ENCODE results near the gene MYO1D.
"Not testable (repeated sequence)": the region's sequence is repeated elsewhere in the genome, so short reads cannot be mapped to it uniquely, and the experiment has no call there.

MYO1D gene

DNA sequence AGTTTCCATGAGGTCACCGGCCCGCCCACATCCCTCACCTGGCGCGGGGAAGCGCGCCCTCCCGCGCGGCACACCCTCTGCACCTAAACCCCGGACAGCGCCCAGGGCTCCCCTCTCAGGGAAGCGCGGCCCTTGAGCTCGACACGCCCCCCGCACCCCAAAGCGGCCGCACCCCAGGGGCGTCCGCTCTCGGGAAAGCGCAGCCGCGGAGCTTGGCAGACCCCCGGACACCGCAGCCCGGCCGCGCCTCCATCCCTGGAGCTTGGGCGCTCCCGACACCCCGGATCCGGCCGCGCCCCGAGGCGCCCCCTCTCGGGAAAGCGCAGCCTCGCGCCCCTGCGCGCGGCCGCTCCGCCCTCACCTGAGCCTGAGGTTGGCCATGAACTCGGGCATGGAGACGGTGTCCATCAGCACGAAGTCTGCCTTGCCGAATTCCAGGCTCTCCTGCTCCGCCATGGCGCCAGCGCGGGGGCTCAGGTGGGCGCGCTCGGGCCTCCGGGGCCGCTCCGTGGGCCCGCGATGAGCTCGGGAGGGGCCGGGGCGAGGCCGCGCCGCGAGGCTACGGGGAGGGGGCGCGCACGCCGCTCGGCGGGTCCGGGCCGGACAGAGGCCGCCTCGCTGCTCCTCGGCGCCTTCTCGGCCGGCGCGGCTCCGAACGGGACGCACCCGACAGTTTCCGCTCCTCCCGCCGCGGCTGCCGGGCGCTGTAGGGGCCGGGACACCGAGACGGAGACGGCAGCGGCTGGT is at the start of gene MYO1D:
Gene MYO1D, minus strand, starts transcription at position 708 of the 747 bp plus-strand sequence. Its CDS starts 252 bp downstream, at position 456.
- H3K4me3 ChIP-seq (ENCODE audit: low read length): peak within 1 kb of the TSS; percentile 79
- peak within 1 kb of the TSS; percentile 71; the same call in 1 of the 2 replicates for H3K9ac ChIP-seq (ENCODE audit: low read depth, low read length)
- no peaks in the 10 kb centered on the region for H3K36me3 ChIP-seq (ENCODE audit: insufficient read depth, low read depth, low read length)
- peaks cover 7% of the 10 kb centered on the region; the same call in 1 of the 2 replicates for H3K4me1 ChIP-seq (ENCODE audit: insufficient read depth, low read length)
- no peak within 1 kb of the TSS for H3K27ac ChIP-seq (ENCODE audit: low read length)
- no peaks in the 10 kb centered on the region for H3K9me3 ChIP-seq (ENCODE audit: insufficient read depth, low read depth, low read length)
- peaks cover 18% of the 10 kb centered on the region; the same call in 1 of the 2 replicates for H3K27me3 ChIP-seq (ENCODE audit: insufficient read depth, low read length)

- Histone ChIP-seq H3K27me3 (ENCODE audit: insufficient read depth, low read length) (peaks cover 15% of the 10 kb centered on the region), H3K27ac (ENCODE audit: low read length) (no peak overlapping the region), H3K9ac (ENCODE audit: low read depth, low read length) (no peak overlapping the region), H3K4me3 (ENCODE audit: low read length) (no peak overlapping the region), H3K36me3 (ENCODE audit: insufficient read depth, low read depth, low read length) (no peaks in the 10 kb centered on the region), H3K4me1 (ENCODE audit: insufficient read depth, low read length) (peaks cover 12% of the 10 kb centered on the region), H3K9me3 (ENCODE audit: insufficient read depth, low read depth, low read length) (no peaks in the 10 kb centered on the region)
Measured at GRCh38 chr17:32926183-32926582, 49.3 kb upstream of the MYO1D start.

- peaks cover 12% of the 10 kb centered on the region for H3K27me3 ChIP-seq (ENCODE audit: insufficient read depth, low read length)
- H3K4me1 ChIP-seq (ENCODE audit: insufficient read depth, low read length); H3K36me3 ChIP-seq (ENCODE audit: insufficient read depth, low read depth, low read length); H3K9me3 ChIP-seq (ENCODE audit: insufficient read depth, low read depth, low read length); H3K27ac ChIP-seq (ENCODE audit: low read length); H3K9ac ChIP-seq (ENCODE audit: low read depth, low read length); H3K4me3 ChIP-seq (ENCODE audit: low read length): not testable (repeated sequence)
Measured at GRCh38 chr17:32923905-32924304, 47.0 kb upstream of the MYO1D start.

GRCh38 chr17:32921017-32921416 is 44.1 kb upstream of the MYO1D start:
- H3K9me3 ChIP-seq (ENCODE audit: insufficient read depth, low read depth, low read length): no peaks in the 10 kb centered on the region

DNA sequence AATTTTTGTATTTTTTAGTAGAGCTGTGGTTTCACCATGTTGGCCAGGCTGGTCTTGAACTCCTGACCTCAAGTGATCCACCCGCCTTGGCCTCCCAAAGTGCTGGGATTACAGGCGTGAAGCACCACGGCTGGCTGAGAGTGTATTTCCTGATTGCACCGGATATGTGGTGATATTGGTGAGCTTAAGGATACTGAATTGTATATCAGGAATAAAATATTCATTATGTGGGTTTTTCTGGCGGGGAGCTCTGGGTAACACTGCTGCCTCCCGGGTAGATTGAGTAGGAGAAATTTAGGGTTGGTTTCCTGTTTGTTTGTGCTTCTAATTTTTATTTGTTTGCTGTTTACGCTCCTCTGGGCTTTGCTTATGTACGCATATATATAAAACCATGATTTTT is 43.4 kb upstream of the MYO1D start:
- H3K36me3 ChIP-seq (ENCODE audit: insufficient read depth, low read depth, low read length): no peaks in the 10 kb centered on the region

More at GRCh38 chr17:32921017-32921416, 44.1 kb upstream of the MYO1D start:
- Histone ChIP-seq H3K4me1 (ENCODE audit: insufficient read depth, low read length) (peaks cover 9% of the 10 kb centered on the region; the same call in 1 of the 2 replicates), H3K27ac (ENCODE audit: low read length) (no peak overlapping the region), H3K27me3 (ENCODE audit: insufficient read depth, low read length) (no peaks in the 10 kb centered on the region), H3K9ac (ENCODE audit: low read depth, low read length) (no peak overlapping the region), H3K4me3 (ENCODE audit: low read length) (no peak overlapping the region), H3K36me3 (ENCODE audit: insufficient read depth, low read depth, low read length) (no peaks in the 10 kb centered on the region)

DNA sequence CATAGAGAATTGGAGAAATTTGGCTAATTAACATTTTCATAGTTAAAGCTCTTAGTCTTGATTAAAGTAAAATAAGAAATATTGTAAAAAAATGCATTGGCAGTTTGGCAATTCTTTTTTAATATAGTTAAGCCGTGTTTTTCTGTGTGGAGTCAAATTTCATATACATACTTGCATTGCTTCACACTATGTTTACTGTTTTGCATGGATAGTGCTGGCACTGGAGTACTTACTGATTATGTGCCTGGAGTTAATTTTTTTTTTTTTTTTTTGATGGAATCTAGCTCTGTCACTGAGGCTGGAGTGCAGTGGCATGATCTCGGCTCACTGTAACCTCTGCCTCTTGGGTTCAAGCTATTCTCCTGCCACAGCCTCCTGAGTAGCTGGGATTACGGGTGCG is 43.0 kb upstream of the MYO1D start:
- not testable (repeated sequence) for H3K9ac ChIP-seq (ENCODE audit: low read depth, low read length); H3K27me3 ChIP-seq (ENCODE audit: insufficient read depth, low read length); H3K4me1 ChIP-seq (ENCODE audit: insufficient read depth, low read length); H3K9me3 ChIP-seq (ENCODE audit: insufficient read depth, low read depth, low read length); H3K27ac ChIP-seq (ENCODE audit: low read length); H3K36me3 ChIP-seq (ENCODE audit: insufficient read depth, low read depth, low read length); H3K4me3 ChIP-seq (ENCODE audit: low read length)

More for the DNA sequence above, 43.4 kb upstream of the MYO1D start:
- no peaks in the 10 kb centered on the region for H3K9me3 ChIP-seq (ENCODE audit: insufficient read depth, low read depth, low read length)
- H3K9ac ChIP-seq (ENCODE audit: low read depth, low read length): no peak overlapping the region
- peaks cover 9% of the 10 kb centered on the region; the same call in 1 of the 2 replicates for H3K4me1 ChIP-seq (ENCODE audit: insufficient read depth, low read length)
- H3K4me3 ChIP-seq (ENCODE audit: low read length): no peak overlapping the region
- no peaks in the 10 kb centered on the region for H3K27me3 ChIP-seq (ENCODE audit: insufficient read depth, low read length)
- H3K27ac ChIP-seq (ENCODE audit: low read length): no peak overlapping the region

DNA sequence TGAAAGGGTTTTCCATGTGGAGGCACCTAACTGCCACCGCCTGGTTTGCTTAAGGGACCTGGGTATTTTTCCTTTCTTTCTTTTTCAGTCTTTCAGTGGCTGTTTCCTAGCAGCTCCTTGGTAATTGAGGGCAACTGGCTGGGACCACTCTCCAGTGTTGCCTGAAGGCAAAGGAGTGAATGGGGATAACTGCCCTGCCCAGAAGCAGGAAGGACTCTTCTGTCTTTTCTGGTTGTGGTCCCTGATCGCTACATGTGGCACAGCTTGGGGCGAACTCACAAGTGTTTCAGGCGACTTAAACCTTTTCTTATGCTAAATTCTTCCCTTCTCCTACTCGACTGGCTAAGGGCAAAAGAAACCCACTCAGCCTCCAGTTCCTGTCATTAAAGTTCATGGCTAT is 40.9 kb upstream of the MYO1D start:
- Histone ChIP-seq H3K9ac (ENCODE audit: low read depth, low read length) (no peak overlapping the region), H3K4me3 (ENCODE audit: low read length) (peak overlapping the region; percentile 12; the same call in 1 of the 2 replicates), H3K9me3 (ENCODE audit: insufficient read depth, low read depth, low read length) (no peaks in the 10 kb centered on the region), H3K4me1 (ENCODE audit: insufficient read depth, low read length) (peaks cover 9% of the 10 kb centered on the region; the same call in 1 of the 2 replicates), H3K27me3 (ENCODE audit: insufficient read depth, low read length) (no peaks in the 10 kb centered on the region), H3K36me3 (ENCODE audit: insufficient read depth, low read depth, low read length) (no peaks in the 10 kb centered on the region), H3K27ac (ENCODE audit: low read length) (no peak overlapping the region)

DNA sequence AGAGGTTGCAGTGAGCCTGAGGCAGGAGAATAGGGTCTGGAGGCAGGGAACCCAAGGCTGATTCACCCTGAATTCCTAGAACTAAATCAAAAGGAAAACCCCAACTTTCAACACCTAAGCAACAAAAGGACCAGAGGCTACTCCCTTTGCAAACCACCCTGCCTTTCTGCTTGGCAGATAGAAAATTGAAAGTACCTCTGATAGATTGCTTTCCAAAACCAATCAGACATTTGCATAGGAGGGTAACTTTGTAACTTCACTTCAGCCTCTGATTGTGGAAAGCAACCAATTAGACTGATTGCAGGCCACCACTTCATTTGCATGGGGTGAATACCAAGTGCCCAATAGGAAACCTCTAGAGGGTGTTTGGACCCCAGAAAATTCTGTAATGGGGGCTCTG is 40.2 kb upstream of the MYO1D start:
- no peaks in the 10 kb centered on the region for H3K9me3 ChIP-seq (ENCODE audit: insufficient read depth, low read depth, low read length)
- H3K4me3 ChIP-seq (ENCODE audit: low read length): no peak overlapping the region
- no peaks in the 10 kb centered on the region for H3K36me3 ChIP-seq (ENCODE audit: insufficient read depth, low read depth, low read length)
- H3K27ac ChIP-seq (ENCODE audit: low read length): no peak overlapping the region
- H3K4me1 ChIP-seq (ENCODE audit: insufficient read depth, low read length): peaks cover 9% of the 10 kb centered on the region; the same call in 1 of the 2 replicates
- no peaks in the 10 kb centered on the region for H3K27me3 ChIP-seq (ENCODE audit: insufficient read depth, low read length)
- H3K9ac ChIP-seq (ENCODE audit: low read depth, low read length): no peak overlapping the region

GRCh38 chr17:32916134-32916533 is 39.2 kb upstream of the MYO1D start:
- Histone ChIP-seq H3K27ac (ENCODE audit: low read length) (no peak overlapping the region), H3K4me3 (ENCODE audit: low read length) (no peak overlapping the region), H3K9me3 (ENCODE audit: insufficient read depth, low read depth, low read length) (no peaks in the 10 kb centered on the region), H3K36me3 (ENCODE audit: insufficient read depth, low read depth, low read length) (no peaks in the 10 kb centered on the region), H3K9ac (ENCODE audit: low read depth, low read length) (no peak overlapping the region), H3K27me3 (ENCODE audit: insufficient read depth, low read length) (no peaks in the 10 kb centered on the region), H3K4me1 (ENCODE audit: insufficient read depth, low read length) (peaks cover 9% of the 10 kb centered on the region; the same call in 1 of the 2 replicates)

DNA sequence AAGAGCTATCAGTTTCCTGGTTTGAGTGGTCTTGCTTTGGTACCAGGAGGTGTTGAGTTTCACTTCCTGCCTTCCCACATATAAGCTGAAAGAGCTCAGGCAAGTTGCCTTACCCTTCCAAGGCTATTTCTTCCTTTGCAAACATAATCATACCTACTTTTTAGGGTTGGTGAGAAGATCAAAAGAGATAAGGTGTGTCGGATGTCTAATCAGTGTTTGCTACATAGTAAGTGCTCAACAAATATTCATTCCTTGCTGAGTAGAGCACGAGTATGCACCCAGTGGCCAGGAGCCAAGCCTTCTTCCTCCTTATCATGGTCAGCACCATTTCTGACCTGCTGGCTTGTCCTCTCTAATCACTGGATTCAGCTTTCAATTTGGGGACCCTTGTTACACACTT is 38.3 kb upstream of the MYO1D start:
- no peak overlapping the region for H3K4me3 ChIP-seq (ENCODE audit: low read length)

GRCh38 chr17:32914181-32914580 is 37.3 kb upstream of the MYO1D start:
- Histone ChIP-seq H3K4me1 (ENCODE audit: insufficient read depth, low read length) (peaks cover 9% of the 10 kb centered on the region; the same call in 1 of the 2 replicates), H3K27me3 (ENCODE audit: insufficient read depth, low read length) (no peaks in the 10 kb centered on the region), H3K9ac (ENCODE audit: low read depth, low read length) (no peak overlapping the region), H3K9me3 (ENCODE audit: insufficient read depth, low read depth, low read length) (no peaks in the 10 kb centered on the region), H3K36me3 (ENCODE audit: insufficient read depth, low read depth, low read length) (no peaks in the 10 kb centered on the region), H3K4me3 (ENCODE audit: low read length) (no peak overlapping the region), H3K27ac (ENCODE audit: low read length) (no peak overlapping the region)

More for the DNA sequence above, 38.3 kb upstream of the MYO1D start:
- Histone ChIP-seq H3K27me3 (ENCODE audit: insufficient read depth, low read length) (no peaks in the 10 kb centered on the region), H3K27ac (ENCODE audit: low read length) (no peak overlapping the region), H3K36me3 (ENCODE audit: insufficient read depth, low read depth, low read length) (no peaks in the 10 kb centered on the region), H3K4me1 (ENCODE audit: insufficient read depth, low read length) (peaks cover 9% of the 10 kb centered on the region; the same call in 1 of the 2 replicates), H3K9me3 (ENCODE audit: insufficient read depth, low read depth, low read length) (no peaks in the 10 kb centered on the region), H3K9ac (ENCODE audit: low read depth, low read length) (no peak overlapping the region)

GRCh38 chr17:32913593-32913992 is 36.7 kb upstream of the MYO1D start:
- H3K4me3 ChIP-seq (ENCODE audit: low read length): no peak overlapping the region
- H3K27me3 ChIP-seq (ENCODE audit: insufficient read depth, low read length): no peaks in the 10 kb centered on the region
- H3K27ac ChIP-seq (ENCODE audit: low read length): no peak overlapping the region
- H3K4me1 ChIP-seq (ENCODE audit: insufficient read depth, low read length): peaks cover 9% of the 10 kb centered on the region; the same call in 1 of the 2 replicates
- H3K36me3 ChIP-seq (ENCODE audit: insufficient read depth, low read depth, low read length): no peaks in the 10 kb centered on the region
- no peaks in the 10 kb centered on the region for H3K9me3 ChIP-seq (ENCODE audit: insufficient read depth, low read depth, low read length)
- H3K9ac ChIP-seq (ENCODE audit: low read depth, low read length): no peak overlapping the region

Data from iPS-20b (cell line).